ENCODE data around the gene VPS41. TPM values are rescaled to one million over a fixed set of nuclear protein-coding genes. Genes with fewer than 3 reads are reported as not detected.

Gene VPS41
- polyA plus RNA-seq, 4 donors = 66.5 to 87.7 (median 80.1) TPM

DNA sequence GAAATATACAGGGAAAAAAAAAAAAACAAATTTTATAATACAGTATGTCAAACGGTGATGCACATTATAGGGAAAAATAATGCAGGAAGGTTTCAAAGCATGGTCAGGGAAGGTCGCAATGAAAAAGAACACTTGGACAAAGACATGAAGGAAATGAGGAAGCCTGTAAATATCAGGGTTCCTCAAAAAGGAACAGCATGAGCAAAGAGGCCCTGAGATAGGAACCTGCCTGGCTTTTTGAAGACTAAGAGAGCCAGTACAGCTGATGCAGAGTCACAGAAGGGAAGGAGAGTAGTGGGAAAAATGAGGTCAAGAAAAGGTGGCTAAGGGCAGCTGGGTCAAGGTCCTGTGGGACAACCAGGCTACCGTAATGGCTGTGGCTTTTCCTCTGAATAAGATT is 1.9 kb downstream of the VPS41 start:
- DNase-seq (ENCODE audit: low read depth in 4 of 4, low spot score in 3 of 4) = no peak

DNA sequence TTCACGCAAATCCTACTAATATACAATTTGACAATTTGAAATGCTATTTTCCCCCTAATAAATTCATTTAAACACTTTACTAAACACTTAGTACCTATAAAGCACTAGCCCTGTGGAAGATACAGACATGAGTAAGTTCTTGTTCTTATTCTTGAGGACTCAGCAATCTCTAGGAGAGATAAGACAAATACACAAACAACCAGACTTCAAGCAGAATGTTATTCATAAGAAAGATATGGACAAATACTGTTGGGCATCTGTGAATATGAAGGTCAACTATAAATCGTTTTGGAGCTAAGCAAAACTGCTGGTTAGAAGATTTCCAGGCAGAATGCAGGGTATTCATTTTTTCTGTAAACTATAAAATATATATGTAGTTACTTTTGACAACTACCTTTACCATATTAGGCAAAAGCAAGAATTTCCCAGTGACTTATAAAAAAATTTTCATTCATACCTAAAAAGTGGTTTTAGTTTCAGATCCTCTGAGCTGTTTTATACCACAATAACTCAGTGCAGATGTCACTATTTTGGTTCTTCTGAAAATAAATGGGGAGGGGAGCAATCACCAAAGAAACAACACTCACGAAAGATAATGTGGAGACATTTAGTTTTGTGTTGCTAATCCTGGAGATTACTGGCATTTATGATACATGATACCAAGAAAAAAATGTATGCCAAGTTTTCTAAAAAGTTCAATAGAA is 3.8 kb downstream of the VPS41 start:
- no peak for DNase-seq (ENCODE audit: low read depth in 4 of 4, low spot score in 3 of 4)

DNA sequence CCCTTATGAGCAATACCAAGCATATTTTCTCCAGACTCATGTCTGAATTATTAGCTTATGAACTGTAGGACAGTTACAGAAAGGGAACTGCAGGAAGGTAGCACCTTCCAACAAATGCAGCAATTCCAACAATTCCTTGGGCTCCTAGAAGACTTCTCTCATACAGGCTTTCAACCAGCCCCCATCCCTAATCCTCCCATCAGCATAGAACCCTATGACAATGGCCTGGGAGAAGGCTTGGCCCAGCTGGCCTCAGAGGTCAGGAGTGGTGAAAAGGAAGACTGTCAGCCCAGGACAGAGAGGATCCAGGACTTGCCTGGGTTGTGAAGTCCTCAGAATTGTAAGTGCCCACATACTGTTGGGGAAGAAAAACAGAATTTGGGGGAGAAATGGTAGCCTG is 5.9 kb downstream of the VPS41 start:
- DNase-seq (ENCODE audit: low read depth in 4 of 4, low spot score in 3 of 4) = no peak

DNA sequence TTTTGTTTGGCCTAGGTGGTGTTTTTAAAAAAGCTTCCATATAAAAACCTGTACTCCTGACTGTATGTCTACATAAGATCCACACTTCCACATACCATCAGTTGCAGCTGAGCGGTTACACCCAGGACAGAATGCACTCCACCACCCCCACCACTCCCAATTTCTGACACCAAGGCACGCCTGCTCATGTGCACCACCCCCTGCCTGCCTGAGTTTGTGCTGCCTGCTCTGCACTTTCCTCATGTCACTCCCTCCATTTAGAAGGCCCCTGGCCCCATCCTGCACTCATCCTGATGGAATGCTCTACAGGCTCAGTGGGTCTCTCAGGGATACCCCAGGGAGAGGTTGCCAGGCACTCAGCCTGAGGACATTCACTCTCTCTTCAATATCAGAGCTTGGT is 6.5 kb downstream of the VPS41 start:
- no peak for DNase-seq (ENCODE audit: low read depth in 4 of 4, low spot score in 3 of 4)

DNA sequence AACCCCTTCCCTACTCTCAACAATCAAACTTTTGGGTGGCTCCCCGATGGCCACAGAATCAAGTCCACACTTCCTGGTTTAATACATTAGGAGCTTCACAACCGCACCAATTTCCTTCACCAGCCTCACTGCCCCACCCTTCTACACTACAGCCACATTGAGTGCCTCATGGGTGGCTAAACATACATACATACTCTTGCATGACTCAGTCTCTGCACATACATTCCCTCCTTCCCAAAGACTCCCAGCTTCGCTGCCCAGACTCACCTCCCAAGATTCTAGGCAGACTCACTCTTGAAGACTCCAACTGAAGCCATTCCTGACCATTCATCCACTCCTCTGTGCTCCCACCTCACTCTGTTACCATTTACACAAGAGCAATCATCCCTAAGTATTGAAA is 15.9 kb downstream of the VPS41 start:
- no peak for DNase-seq (ENCODE audit: low read depth in 4 of 4, low spot score in 3 of 4)

DNA sequence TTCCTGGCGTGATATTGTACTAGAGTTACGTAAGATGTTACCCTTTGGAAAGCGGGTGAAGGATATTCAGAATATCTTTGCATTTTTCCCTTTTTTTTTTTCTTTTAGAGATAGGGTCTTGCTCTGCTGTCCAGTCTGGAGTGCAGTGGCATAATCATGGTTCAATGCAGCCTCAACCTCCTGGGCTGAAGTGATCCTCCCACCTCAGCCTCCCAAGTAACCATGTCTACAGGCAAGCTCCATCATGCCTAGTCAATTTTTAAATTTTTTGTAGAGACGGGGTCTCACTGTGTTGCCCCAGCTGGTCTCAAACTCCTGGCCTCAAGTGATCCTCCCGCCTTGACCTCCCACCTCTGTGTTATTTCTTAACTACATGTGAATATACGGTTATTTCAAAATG is 18.4 kb downstream of the VPS41 start:
- DNase-seq (ENCODE audit: low read depth in 4 of 4, low spot score in 3 of 4) = no peak

DNA sequence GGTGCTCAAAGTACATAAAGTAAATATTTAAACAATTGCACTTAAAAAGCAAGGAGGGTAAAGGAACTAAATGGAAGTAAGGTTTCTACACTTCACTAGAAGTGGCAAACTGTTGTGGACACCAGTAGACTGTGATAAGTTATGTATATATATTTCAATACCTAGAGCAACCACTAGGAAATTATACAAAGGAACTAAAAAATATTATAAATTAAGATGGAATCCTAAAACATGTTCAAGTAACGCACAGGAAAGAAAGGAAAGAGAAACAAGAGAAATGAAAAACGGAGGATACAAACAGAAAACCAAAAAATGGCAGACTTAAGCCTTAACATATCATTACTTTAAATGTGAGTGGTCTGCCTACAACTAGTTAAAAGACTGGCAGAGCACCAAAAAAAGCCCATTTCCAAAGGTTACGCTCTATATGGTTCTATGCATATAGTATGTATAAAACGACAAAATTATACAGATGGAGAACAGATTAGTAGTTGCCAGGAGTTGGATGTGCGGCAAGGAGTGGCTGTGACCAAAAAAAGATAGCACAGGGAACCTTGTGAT is 19.0 kb downstream of the VPS41 start:
- DNase-seq (ENCODE audit: low read depth in 4 of 4, low spot score in 3 of 4) = no peak

DNA sequence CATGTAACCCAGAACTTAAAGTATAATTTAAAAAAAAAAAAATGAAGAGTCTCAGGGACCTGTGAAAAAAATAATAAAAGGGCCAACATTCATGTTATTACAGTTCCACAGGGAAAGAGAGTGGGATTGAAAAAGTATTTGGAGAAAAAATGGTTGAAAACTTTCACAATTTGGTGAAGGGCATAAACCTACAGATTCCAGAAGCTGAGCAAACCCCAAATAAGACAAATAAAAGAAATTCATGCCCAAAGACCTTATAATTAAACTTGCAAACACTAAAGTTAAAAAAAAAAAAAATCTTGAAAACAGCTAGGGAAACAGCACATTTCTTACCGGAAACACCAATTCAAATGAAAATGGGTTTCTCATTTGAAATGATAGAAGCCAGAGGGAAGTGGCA is 19.9 kb downstream of the VPS41 start:
- no peak for DNase-seq (ENCODE audit: low read depth in 4 of 4, low spot score in 3 of 4)

DNA sequence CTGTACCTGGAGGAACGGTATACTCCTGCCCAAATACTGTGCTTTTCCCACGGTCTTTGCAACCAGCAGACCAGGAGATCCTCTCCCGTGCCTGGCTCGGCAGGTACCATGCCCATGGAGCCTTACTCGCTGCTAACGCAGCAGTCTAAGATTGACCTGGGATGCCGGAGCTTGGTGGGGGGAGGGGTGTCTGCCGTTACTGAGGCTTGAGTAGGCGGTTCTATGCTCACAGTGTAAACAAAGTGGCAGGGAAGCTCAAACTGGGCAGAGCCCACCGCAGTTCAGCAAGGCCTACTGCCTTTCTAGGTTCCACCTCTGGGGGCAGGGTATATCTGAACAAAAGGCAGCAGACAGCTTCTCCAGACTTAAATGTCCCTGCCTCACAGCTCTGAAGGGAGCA is 22.7 kb downstream of the VPS41 start:
- DNase-seq (ENCODE audit: low read depth in 4 of 4, low spot score in 3 of 4) = no peak

DNA sequence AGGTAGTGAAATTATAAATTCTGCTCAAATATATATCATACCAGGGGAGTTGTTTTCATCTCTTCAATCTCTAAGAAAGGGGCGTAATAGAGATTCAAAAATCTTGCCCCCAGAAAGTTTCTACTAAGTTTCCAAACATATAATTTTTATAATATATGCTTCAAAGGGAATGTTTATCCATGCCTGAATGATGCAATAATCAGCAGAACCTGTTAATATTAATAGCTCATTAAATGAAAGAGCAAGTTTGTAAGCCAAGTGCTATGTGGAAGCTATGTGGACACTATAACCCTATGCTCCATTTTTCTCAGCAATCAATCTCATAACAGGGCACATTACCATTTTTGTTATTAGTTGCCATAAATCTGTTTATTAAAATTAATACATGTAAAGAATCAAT is 25.3 kb downstream of the VPS41 start:
- no peak for DNase-seq (ENCODE audit: low read depth in 4 of 4, low spot score in 3 of 4)

DNA sequence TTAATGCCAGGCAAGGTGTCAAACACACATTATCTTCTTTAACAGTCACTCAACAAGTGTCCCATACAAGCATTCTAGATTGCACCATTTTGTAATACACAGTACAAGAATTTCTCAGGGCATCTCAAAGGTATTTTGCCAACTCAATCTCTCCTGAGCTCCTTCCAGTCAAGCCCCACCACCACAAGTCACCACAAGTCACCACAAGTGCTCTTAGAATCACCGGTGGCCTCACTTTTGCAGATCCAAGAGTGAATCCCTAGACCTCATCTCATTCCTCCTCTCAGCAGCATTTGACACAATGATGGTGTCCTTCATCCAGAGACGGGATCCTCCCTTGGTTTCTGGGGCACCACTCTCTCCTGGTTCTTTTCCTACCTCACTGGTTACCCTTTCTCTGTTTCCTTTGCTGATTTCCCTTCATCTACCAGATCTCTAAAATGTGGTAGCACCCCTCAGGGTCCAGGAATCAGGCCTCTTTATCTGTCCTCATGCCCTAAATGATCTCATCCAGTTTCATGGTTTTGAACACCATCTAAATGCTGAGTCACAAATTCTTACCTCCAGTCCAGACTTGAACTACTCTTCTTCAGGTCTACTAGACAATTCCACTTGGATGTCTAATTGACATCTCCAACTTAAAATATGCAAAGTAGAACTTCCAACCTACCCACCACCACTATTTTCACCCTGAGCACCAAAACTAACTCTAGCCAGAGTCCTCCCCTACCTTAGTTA is 26.9 kb downstream of the VPS41 start:
- no peak for DNase-seq (ENCODE audit: low read depth in 4 of 4, low spot score in 3 of 4)

DNA sequence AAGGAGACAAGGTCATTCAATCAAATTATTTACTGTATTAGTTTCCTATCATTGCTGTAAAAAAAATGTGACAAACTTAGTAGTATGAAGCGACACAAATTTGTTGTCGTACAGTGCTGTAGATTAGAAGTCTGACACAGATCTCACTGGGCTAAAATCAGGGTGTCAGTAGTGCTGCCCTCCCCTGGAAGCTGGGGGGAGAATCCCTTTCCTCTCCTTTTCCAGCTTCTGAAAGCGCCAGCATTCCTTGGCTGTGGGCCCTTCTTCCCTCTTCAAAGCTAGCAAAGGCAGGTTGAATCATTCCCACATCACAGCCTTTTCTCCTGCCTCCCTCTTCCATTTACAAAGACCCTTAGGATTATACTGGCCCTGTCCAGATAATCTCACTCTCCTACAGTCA is 28.0 kb downstream of the VPS41 start:
- no peak for DNase-seq (ENCODE audit: low read depth in 4 of 4, low spot score in 3 of 4)

DNA sequence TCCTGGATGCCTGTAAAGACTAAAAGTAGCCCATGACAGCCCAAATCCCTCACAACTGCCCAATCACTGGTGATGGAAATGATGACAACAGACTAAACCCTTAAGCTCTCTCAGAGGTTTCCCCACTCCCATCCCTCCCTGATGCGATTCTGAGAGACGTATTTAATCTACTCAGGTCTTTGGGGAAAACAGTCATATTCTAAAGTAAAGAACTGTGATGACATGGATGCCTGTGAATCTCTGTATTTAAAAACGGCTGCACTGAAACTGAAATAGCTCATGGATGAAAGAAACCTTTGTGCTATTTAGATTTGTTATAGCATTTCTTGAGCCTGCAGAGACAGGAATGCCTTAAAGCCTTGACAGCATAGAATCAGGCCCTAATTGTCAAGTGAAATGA is 28.5 kb downstream of the VPS41 start:
- DNase-seq (ENCODE audit: low read depth in 4 of 4, low spot score in 3 of 4) = no peak

DNA sequence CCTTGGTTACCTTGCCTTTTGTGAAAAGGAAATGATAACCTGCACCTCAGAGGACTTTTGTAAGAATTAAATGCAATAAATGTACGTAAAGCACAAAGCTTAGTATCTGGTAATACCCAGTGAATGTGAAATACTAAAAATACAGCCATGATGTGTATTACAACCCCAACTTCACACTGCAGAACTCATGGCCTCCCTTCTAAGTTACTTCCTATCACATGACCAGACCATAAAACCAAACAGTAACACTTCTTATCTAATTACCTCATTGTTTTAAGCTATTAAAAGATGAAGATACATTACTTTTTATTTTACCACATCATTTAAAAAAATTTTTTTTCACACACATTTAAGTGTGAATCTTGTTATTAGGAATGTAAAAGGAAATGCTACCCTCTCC is 29.0 kb downstream of the VPS41 start:
- no peak for DNase-seq (ENCODE audit: low read depth in 4 of 4, low spot score in 3 of 4)

DNA sequence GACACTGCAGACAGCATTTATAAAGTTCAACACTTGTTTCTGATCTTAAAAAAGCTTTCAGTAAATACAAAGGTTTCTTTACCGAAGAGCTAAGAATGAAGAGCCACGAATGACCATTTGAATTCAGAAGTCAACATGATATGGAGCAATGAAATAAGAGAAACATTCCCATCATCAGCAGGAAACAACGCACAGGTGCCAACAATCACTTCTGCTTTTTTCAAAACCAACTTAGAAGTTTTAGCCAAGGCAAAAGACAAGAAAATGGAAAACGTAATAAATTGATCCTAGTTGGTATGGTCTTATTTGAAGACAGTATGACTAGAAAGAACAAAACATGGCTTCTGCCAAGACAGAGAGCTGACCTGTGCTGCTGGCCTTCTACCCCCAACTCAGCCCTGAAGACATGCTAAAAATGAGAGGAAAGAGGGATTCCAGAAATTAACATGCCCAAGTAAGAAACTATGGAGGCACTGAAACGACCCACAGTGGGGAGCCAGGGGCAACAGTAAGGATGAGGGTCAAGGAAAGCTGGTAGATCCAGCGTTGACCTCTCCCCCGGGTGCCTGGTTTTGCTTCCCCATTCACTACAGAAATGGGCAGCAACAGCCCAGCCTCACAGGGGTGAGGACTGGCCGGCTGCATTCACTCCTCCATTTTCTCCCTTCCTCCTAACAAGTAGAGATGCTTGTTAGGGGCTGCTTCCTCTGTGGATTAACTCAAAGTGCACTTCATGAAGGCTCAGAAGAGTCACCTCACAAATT is 30.1 kb downstream of the VPS41 start:
- DNase-seq (ENCODE audit: low read depth in 4 of 4, low spot score in 3 of 4) = no peak

DNA sequence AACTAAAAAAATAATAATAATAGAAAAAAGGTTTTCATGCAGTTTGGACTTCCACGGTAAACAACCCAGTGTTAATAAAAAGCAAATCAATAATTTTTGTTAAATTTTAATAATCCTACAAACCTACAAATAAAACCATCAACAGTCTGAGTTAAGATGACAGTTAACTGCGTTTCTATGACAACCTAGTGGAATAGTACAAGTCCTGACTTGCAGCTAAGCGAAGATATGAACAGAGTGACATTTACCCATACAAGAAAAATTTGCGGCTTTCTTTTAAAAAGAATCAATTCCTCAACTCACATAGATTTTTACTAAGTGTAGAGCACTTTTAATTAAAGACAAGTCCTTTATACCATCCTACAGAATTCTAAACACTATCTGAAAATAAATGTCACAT is 35.6 kb downstream of the VPS41 start:
- DNase-seq (ENCODE audit: low read depth in 4 of 4, low spot score in 3 of 4) = no peak

DNA sequence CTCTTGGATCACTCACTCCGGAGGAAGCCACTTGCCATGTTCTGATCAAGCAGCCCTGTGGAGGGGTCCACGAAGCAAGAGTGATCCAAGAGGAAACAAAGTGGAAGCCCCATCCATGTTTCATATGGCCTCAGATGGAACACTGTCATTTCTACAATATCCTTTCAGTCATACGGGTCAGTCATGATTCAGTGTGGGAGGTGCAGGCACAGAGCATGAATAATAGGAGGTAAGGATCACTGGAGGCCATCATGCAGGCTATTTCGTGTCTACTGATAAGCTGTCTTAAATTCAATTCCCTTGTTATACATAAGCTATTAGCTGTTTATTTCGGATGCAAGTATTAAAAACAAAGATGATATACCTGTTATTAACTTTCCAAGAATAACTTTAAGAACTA is 36.8 kb downstream of the VPS41 start:
- DNase-seq (ENCODE audit: low read depth in 4 of 4, low spot score in 3 of 4) = no peak

DNA sequence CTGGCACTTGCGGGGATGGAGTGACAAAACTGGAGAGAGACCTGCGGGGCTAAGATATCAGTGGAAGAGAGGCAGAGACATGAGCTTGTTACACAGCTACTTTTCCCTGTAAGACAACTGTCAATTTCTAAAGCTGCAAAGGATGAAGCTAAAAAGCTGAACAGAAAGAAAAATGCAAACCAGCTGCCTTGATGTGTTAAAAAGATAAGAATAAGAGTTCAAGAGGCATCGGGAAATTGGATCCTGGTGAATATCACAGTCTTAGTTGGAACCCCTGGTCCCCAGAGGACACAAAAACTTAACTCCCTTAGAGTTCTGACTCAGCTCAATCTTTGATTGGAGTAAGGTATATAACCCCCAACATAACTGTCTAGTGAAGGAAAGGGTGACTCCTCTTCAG is 38.8 kb downstream of the VPS41 start:
- no peak for DNase-seq (ENCODE audit: low read depth in 4 of 4, low spot score in 3 of 4)

DNA sequence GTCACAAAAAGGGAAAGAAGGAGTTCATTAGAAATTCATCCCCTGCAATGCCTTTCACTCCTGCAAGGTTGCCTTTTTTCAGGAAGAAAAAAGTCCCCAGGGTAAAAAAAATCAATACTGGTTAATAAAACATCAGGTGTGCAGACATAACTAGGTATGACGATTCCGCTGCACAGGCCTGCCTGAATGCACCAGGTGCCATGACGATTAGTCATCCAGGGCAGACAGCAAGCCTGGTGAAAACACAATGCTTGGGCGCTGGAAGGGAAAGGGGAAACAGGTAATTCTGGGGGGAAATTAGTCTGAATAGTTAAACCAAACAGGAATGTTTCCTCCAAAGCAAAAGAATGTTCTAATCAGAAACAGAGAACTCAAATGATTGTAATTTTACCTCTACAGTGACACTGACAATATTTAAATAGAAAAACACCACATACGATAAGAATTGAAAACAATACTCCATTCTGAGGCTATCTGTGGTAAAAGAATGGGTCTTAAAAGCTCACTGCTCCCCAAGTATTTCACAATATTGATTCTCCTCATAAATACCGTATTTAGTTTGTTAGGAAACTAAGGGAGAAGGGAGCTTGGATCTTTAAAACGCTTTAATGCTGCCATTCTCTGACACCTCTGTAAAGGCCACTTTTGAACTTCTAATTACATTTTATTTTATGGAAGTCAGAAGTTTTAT is 45.2 kb downstream of the VPS41 start:
- peak in 2 of 4 donors; percentile 7 to 18 for DNase-seq (ENCODE audit: low read depth in 4 of 4, low spot score in 3 of 4)

DNA sequence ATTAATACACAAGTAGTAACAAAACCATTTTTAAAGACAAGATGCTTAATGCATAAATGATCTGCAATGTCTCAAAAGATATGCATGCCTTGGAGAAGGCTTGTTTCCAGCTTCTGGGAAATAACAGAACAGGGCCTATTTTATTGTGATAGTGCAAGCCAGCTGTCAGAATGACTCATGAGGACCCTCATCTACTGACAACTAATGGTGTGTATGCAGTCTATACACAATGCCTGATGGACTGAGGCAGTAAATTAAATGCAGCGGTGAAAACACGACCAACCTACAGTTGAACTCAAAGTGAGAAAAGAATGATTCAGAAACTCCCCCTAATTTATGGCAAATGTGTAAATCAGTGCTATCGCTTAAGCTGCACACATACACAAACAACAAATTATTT is 46.3 kb downstream of the VPS41 start:
- no peak for DNase-seq (ENCODE audit: low read depth in 4 of 4, low spot score in 3 of 4)

All from left renal pelvis (tissue), 4 donors.